HG02970 (cell line): ENCODE data around the gene CDADC1.

Experiments used
- ATAC-seq: cut with Tn5 transposase; IDR thresholded peaks from one replicate; pipeline ENCODE4 v1.9.1; 2021; ENCODE audit warnings: mild to moderate bottlenecking, moderate library complexity, moderate number of reproducible peaks; ENCODE audit not compliant: unreplicated experiment, low FRiP score

Gene CDADC1

DNA sequence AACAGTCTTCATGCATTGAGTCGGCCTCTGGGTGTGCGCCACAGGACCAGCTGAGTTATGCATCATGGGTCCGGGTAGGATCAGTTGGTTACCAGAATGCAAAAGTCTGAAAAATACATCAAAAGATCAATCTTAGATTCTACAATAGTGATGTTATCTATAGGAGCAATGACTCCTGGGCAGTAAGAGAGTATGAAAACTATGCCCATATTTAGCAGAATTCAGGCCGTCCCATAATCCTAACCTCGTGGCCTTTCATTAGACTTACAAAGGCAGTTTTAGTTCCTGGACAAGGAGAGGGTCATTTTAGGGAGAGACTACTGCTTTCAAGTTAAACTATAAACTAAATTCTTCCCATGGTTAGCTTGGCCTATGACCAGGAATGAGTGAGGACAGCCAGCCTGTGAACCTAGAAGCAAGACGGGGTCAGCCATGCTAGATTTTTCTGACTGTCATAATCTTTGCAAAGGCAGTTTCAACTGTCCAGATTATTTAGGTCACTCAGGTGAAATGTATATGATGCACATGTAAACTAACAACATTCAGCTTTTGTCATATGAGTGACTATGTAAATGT, 11.8 kb upstream of the CDADC1 start:
- ATAC-seq: no peak

GRCh38 chr13:49238621-49239020, 9.1 kb upstream of the CDADC1 start:
- ATAC-seq: no peak

- ATAC-seq: no peak
Measured at GRCh38 chr13:49240017-49240416, 7.7 kb upstream of the CDADC1 start.

- ATAC-seq: no peak
Measured at GRCh38 chr13:49241296-49241695, 6.4 kb upstream of the CDADC1 start.

- ATAC-seq: no peak
Measured at GRCh38 chr13:49245101-49245500, 2.6 kb upstream of the CDADC1 start.

DNA sequence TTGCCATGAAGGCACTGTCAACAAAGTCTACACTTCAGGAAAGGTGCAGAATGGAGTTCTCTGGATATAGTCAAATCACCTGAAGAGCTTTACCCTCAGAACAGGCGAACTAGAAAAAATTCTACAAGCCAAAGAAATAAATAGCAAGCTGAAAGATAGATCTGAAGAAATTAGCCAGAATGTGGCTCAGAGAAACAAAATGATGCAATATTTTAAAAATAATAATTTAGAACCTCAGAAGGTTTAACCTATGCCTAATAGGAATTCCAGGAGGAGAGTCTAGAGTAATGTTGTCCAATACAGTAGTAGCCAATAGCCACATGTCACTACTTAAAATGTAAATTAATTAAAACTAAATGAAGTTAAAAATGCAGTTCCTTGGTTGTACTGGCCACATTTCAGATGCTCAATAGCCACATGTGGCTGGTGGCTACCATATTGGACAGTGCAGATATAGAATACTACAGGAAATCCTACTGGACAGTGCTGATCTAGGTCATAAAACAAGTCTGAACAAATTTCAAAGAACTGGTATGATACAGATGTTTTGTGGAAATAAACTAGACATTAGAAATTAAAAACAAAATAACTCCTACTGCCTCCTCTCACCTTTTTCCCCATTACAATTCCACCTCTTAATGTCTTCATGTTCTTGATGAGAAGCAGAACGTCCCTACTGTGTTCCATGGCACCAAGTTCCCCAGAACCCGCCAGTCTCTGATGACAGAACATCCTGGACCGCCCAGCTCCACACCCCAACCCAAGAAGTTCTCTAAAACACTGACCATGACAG, 679 bp upstream of the CDADC1 start:
- peak; percentile 30 for ATAC-seq

GRCh38 chr13:49248622-49249002, 887 bp downstream of the CDADC1 start:
- ATAC-seq: no peak

DNA sequence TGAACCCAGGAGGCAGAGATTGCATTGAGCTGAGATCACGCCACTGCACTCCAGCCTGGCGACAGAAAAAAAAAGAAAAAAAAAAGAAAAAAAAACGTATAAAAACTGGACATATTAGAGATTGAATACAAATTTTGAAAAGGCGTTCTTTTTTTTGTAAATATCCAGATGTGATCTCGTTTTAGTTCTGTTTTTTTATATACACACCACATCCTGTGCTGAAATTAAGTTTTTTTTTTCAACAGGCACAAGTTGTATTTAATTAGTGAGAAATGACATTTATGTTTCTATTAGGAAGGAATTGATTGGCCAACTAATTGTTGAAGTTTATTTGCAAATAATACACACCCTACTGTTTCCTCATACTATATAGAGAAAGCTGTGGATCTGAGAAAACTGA, 3.6 kb downstream of the CDADC1 start:
- ATAC-seq: no peak

- ATAC-seq: no peak
Measured at GRCh38 chr13:49253310-49253709, 5.6 kb downstream of the CDADC1 start.

DNA sequence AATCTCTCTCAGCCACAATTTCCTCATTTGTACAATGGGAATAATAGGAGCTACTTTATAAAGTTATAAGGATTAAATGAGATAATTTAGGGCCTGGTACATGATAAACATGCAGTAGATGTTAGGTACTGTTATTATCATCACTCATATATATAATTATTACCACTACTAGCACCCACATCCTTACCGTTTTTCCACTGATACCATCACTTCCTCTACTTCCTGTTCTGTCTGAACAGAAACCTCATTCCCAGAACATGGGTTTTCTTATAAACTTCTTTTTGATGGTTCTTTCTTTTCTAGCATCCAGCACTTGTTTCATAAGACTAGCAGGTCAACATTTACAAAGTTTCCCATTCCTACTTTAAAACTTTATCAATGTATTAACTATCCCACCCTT, 6.3 kb downstream of the CDADC1 start:
- ATAC-seq: no peak

DNA sequence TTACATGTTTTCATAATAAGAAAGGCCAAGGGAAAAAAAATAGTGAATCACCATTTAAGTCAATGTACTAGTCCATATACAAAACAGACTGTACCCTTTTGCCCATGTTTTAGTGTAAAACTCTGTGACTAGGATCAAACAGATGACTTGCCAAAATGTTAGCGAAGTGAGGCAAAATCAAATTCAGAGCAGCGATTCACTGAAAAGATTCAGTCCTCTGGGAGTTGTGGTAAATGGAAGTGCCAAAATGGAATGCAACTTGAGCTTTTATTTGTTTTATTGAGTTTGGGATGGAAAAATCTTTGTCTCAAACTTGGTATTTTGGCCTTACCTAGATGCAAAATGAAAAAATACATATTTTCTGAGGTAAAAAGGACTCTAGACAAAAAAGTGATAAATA, 9.1 kb downstream of the CDADC1 start:
- no peak for ATAC-seq

GRCh38 chr13:49258089-49258796, 10.5 kb downstream of the CDADC1 start:
- no peak for ATAC-seq

DNA sequence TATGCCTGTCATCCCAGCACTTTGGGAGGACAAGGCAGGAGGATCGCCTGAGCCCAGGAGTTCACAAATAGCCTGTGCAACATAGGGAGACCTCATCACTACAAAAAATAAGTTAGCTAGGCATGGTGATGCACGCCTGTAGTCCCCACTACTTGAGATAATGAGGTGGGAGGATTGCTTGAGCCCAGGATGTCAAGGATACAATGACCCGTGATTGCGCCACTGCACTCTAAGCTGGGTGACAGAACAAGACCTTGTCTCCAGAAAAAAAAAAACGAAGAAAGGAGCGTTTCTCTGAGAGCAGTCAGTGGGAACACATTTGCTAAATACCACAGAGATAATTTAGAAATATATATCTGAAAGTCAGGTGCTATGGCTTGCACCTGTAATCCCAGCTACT, 11.9 kb downstream of the CDADC1 start:
- ATAC-seq: no peak

GRCh38 chr13:49262634-49263033, 14.9 kb downstream of the CDADC1 start:
- no peak for ATAC-seq

DNA sequence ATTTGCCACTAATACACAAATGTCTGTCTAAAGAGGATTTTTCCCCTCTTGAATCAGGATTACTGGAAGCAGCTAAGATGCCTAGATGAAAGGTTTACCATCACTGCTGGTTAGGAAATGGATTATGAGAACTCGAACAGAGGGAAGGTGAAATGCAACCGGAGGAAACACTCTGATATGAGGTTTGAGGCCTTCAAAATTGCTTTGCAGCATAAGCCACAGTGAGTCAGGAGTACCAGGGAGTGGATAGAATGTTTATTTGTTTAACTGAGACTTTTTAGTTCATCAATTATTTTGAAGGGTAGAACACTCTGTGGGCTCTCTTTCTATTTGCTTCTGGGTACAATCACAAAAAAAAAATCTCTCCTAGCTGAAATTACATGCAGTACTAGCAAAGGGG, 18.1 kb downstream of the CDADC1 start:
- ATAC-seq: no peak

DNA sequence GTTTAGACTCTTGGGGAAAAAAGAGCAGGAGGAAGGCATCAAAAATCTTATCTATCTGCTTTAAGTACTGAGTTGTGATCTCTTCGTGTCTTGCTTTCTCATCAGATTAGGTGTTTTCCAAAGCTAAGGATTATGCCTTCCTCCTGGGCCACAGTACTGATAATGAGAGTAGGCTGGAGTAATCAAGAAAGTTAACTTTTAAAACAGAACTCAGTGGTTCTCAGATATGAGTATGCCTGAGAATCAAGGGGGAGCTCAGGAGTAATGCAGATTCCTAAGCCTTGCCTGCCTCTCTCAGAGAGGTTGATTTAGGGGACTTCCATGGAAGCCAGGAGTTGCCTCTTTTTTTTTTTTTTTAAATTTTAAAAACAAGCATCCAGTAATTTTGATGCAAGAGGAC, 23.5 kb downstream of the CDADC1 start:
- no peak for ATAC-seq

GRCh38 chr13:49272296-49272695, 24.6 kb downstream of the CDADC1 start:
- ATAC-seq: no peak

GRCh38 chr13:49278211-49278610, 30.5 kb downstream of the CDADC1 start:
- ATAC-seq: no peak

DNA sequence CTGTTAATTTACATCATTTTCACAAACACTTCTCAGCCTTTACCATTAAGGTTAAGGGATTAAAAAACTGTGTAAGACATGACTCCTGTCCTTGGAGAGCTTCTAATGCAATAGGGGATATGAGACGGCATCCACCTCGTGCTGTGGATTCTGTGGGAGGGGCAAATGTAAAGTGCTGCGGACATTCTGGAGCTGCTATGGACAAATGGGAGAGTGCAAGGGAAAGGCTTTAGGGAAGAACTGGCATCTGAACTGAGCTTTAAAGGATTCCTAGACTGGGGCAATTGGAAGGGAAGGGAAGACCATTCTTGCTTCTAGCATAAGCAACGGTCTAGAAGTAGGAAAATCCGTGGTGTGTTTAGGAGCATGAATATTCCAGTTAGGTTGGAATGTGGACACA, 31.4 kb downstream of the CDADC1 start:
- ATAC-seq: no peak

GRCh38 chr13:49279885-49280284, 32.2 kb downstream of the CDADC1 start:
- no peak for ATAC-seq

GRCh38 chr13:49287995-49288394, 40.3 kb downstream of the CDADC1 start:
- no peak for ATAC-seq

DNA sequence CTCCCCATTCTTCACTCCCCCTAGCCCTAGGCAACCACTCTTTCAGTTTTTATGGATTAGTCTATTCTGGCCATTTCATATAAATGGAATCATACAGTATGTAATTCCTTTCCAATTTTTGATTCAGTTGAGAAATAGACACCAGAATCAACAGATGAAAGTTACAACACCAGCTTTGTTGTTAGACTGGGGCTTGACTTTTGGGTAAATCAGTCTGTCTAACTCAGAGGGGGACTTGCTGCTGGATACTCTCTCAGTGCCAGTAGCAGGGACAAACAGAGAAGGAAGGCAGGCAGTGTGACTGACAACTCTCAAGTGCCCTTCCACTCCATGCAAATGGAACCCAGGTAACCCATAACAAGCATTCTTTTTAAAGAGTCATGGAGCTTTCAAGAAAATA, 40.7 kb downstream of the CDADC1 start:
- ATAC-seq: no peak
